HCT116 (cell line): ENCODE data around the gene ANKRD49. TPM values are rescaled to one million over a fixed set of nuclear protein-coding genes. Genes with fewer than 3 reads are reported as not detected.

Experiments
- ATAC-seq: fragments of 200-7000 bp; cut with Tn5 transposase; 2 replicates; pipeline ENCODE4 v1.9.1; 2020; ENCODE audit warnings: mild to moderate bottlenecking, moderate library complexity
- BruUV-seq: library from RNA; stranded (reverse); fragments of 400-500 nt; replicated peaks from 2 replicates; lab custom pipeline; 2021; lab: Mats Ljungman, UMichigan
- CTCF ChIA-PET: fragments of 300-600 bp; sonication (Branson Sonifier 250); formaldehyde crosslinking; loops from one replicate; lab custom pipeline; 2021; ENCODE audit warnings: antibody characterized with exemption; lab: Charles Lee
- POLR2A ChIA-PET: fragments of 300-600, 350-600 bp; sonication (Branson Sonifier 250); formaldehyde crosslinking; loops from one replicate; lab custom pipeline; 2021; ENCODE audit warnings: antibody characterized with exemption; lab: Charles Lee
- RAD21 ChIA-PET, 2 experiments: fragments of 300-600 bp; sonication (Branson Sonifier 250); formaldehyde crosslinking; loops; one replicate each; lab custom pipeline; 2023; ENCODE audit warnings: low total read pairs in 2 of 2; ENCODE audit not compliant: uncharacterized antibody in 2 of 2, unreplicated experiment in 2 of 2, low non-redundant PET in 1 of 2; lab: Charles Lee
- DNase-seq: peaks from one replicate; pipeline ENCODE4 v3.0.0-alpha.2; 2010; ENCODE audit warnings: low read depth, low spot score
- H2AFZ ChIP-seq: fragments of 200-600 bp; shearing (Covaris generic), sonication (generic); 2 replicates; pipeline ENCODE4 v1.6.1; 2017; ENCODE audit warnings: low read depth, mixed run types, mixed read lengths, antibody characterized with exemption, low read length; ENCODE audit not compliant: poor library complexity, severe bottlenecking
- H3K27ac ChIP-seq: 2 replicates; pipeline ENCODE4 v1.5.1; 2012; ENCODE audit warnings: low read depth, low read length
- H3K27me3 ChIP-seq: fragments of 200-600 bp; sonication (generic); 2 replicates; pipeline ENCODE4 v1.6.1; 2016; ENCODE audit warnings: mixed run types, low read length, mixed read lengths; ENCODE audit not compliant: insufficient read depth
- H3K36me3 ChIP-seq, 2 experiments: fragments of 200-500 bp in 1 of 2; fragments of 200-600 bp in 1 of 2; sonication (Bioruptor generic) in 1 of 2; sonication (generic) in 1 of 2; 2 replicates each; pipeline versions ENCODE4 v1.5.1 to v1.6.1; 2014 to 2016; ENCODE audit warnings: low read length in 2 of 2, inconsistent platforms in 1 of 2, mixed read lengths in 1 of 2, mixed run types in 1 of 2; ENCODE audit not compliant: insufficient read depth in 2 of 2, control insufficient read depth in 1 of 2
- H3K4me1 ChIP-seq, 2 experiments: fragments of 200-600 bp in 1 of 2; sonication (generic) in 1 of 2; 2 replicates each; pipeline versions ENCODE4 v1.5.1 to v1.6.1; 2012 to 2017; ENCODE audit warnings: low read length in 2 of 2, inconsistent platforms in 1 of 2, mild to moderate bottlenecking in 1 of 2, mixed read lengths in 1 of 2, mixed run types in 1 of 2, moderate library complexity in 1 of 2; ENCODE audit not compliant: insufficient read depth in 2 of 2, control insufficient read depth in 1 of 2
- H3K4me2 ChIP-seq: fragments of 200-600 bp; sonication (generic); 2 replicates; pipeline ENCODE4 v1.6.1; 2017; ENCODE audit warnings: mixed run types, low read length, mixed read lengths
- H3K4me3 ChIP-seq, 2 experiments: fragments of 200-600 bp in 1 of 2; sonication (generic) in 1 of 2; replicated peaks in 1 of 2; 2 replicates each; pipeline ENCODE4 v1.5.1; 2011 to 2016; ENCODE audit warnings: low read length in 2 of 2, control low read depth in 1 of 2, low read depth in 1 of 2, mild to moderate bottlenecking in 1 of 2, mixed read lengths in 1 of 2, mixed run types in 1 of 2
- H3K79me2 ChIP-seq: fragments of 200-600 bp; sonication (generic); 2 replicates; pipeline ENCODE4 v1.6.1; 2017; ENCODE audit warnings: mild to moderate bottlenecking, mixed run types, low read length, moderate library complexity, mixed read lengths; ENCODE audit not compliant: insufficient read depth
- H3K9ac ChIP-seq: fragments of 200-600 bp; sonication (generic); 2 replicates; pipeline ENCODE4 v1.6.1; 2016; ENCODE audit warnings: low read length, mixed read lengths
- H3K9me2 ChIP-seq: fragments of 200-600 bp; sonication (generic), shearing (Covaris generic); 2 replicates; pipeline ENCODE4 v1.6.1; 2017; ENCODE audit warnings: mixed run types, mild to moderate bottlenecking, moderate library complexity; ENCODE audit not compliant: insufficient read depth
- H3K9me3 ChIP-seq, 2 experiments: fragments of 200-500 bp in 1 of 2; fragments of 200-600 bp in 1 of 2; sonication (Bioruptor generic) in 1 of 2; sonication (generic) in 1 of 2; 2 replicates each; pipeline ENCODE4 v1.6.1; 2014 to 2017; ENCODE audit warnings: low read length in 2 of 2, mixed read lengths in 2 of 2, inconsistent platforms in 1 of 2, low read depth in 1 of 2, mild to moderate bottlenecking in 1 of 2, mixed run types in 1 of 2, moderate library complexity in 1 of 2; ENCODE audit not compliant: control insufficient read depth in 1 of 2, insufficient read depth in 1 of 2
- H4K20me1 ChIP-seq: fragments of 200-600 bp; sonication (generic), shearing (Covaris generic); 2 replicates; pipeline ENCODE4 v1.6.1; 2017; ENCODE audit warnings: mixed run types, mild to moderate bottlenecking, moderate library complexity; ENCODE audit not compliant: insufficient read depth
- ATF3 ChIP-seq: IDR thresholded peaks from 2 replicates; pipeline ENCODE4 v1.6.1; 2012
- CBX3 ChIP-seq: IDR thresholded peaks from 2 replicates; pipeline ENCODE4 v1.6.1; 2012; ENCODE audit warnings: low read depth
- ELF1 ChIP-seq: IDR thresholded peaks from 2 replicates; pipeline ENCODE4 v1.6.1; 2012; ENCODE audit warnings: low read depth, borderline replicate concordance
- EZH2 ChIP-seq: fragments of 200-600 bp; sonication (generic); IDR thresholded peaks from 2 replicates; pipeline ENCODE4 v1.6.1; 2017; ENCODE audit warnings: antibody characterized with exemption, mixed run types
- EZH2phosphoT487 ChIP-seq: fragments of 200-600 bp; IDR thresholded peaks from 2 replicates; pipeline ENCODE4 v1.6.1; 2018; ENCODE audit warnings: antibody characterized with exemption, borderline replicate concordance
- FOSL1 ChIP-seq: IDR thresholded peaks from 2 replicates; pipeline ENCODE4 v1.6.1; 2012; ENCODE audit warnings: low read depth
- JUND ChIP-seq: IDR thresholded peaks from 2 replicates; pipeline ENCODE4 v1.6.1; 2012
- SIN3A ChIP-seq: IDR thresholded peaks from 2 replicates; pipeline ENCODE4 v1.6.1; 2012; ENCODE audit warnings: low read depth
- SP1 ChIP-seq: IDR thresholded peaks from 2 replicates; pipeline ENCODE4 v1.6.1; 2012; ENCODE audit warnings: low read depth
- SRF ChIP-seq: IDR thresholded peaks from 2 replicates; pipeline ENCODE4 v1.6.1; 2012; ENCODE audit warnings: low read depth
- ZFX ChIP-seq: fragments of 450-650 bp; IDR thresholded peaks from 2 replicates; pipeline ENCODE4 v1.6.1; 2017
- ZNF274 ChIP-seq: fragments of 200-500 bp; sonication (Bioruptor generic); IDR thresholded peaks from 2 replicates; pipeline ENCODE4 v1.6.1; 2014; ENCODE audit warnings: mild to moderate bottlenecking, low read depth, low read length, inconsistent platforms
- intact Hi-C: fragments of 100-400 bp; cut with micrococcal nuclease; formaldehyde crosslinking; loops from 2 replicates; pipeline ENCODE4 v1.10.0; 2022
- total RNA-seq: library from RNA; stranded (reverse); gene quantifications from one replicate; pipeline ENCODE4 v1.2.1, GENCODE V29; 2021; ENCODE audit not compliant: unreplicated experiment

The ANKRD49 gene
- total RNA-seq, 1 experiment from 2014 or later, result 8.2 TPM

GRCh38 chr11:94494126-94494680 lies 419 bp downstream of the ANKRD49 start:
- peaks cover 3 to 6% of the 10 kb centered on the region in 2 experiments; a peak in 3 of 4 replicates for H3K4me1 ChIP-seq
- H3K27ac ChIP-seq, result peak overlapping the region; percentile 31; the same call in 1 of the 2 replicates
- H3K9me2 ChIP-seq, result no peaks in the 10 kb centered on the region
- no peak for TF ChIP-seq SRF
- peak; percentile 78 for TF ChIP-seq ZFX
- peak; percentile 16 for TF ChIP-seq ELF1
- TF ChIP-seq CBX3, result 0 out of 2 replicates have a peak, but pooled peaks have one; percentile 7
- TF ChIP-seq EZH2, result no peak
- peaks cover 5 to 9% of the 10 kb centered on the region in 2 experiments; a peak in 2 of 4 replicates for H3K36me3 ChIP-seq
- no peak overlapping the region for H2AFZ ChIP-seq
- ATAC-seq, result peak; percentile 68
- ChIA-PET POLR2A (no interaction called here), RAD21 (no interaction called here), CTCF (interaction anchor here (0.8 to 1.9 kb wide), 3 partner anchors 11 to 599 kb away, joined by 3 to 7 read pairs (median 7); no protein-coding TSS in a partner anchor)
- no peak for DNase-seq
- H3K4me2 ChIP-seq, result peak overlapping the region; percentile 89
- BruUV-seq, result TSS peak; percentile 67
- no peaks in the 10 kb centered on the region for H4K20me1 ChIP-seq
- H3K79me2 ChIP-seq, result peaks cover 36% of the 10 kb centered on the region
- H3K9ac ChIP-seq, result peak overlapping the region; percentile 78
- no peaks in the 10 kb centered on the region for H3K27me3 ChIP-seq
- peak overlapping the region; percentile 77 to 79 for H3K4me3 ChIP-seq
- intact Hi-C loops, result no loop called here
- no peaks in the 10 kb centered on the region for H3K9me3 ChIP-seq

GRCh38 chr11:94500181-94500580 lies 6.4 kb downstream of the ANKRD49 start:
- BruUV-seq, result no TSS peak
- Histone ChIP-seq H3K9ac (no peak overlapping the region), H3K27me3 (no peaks in the 10 kb centered on the region), H2AFZ (no peak overlapping the region), H3K27ac (no peak overlapping the region), H3K36me3 (peaks cover 0 to 7% of the 10 kb centered on the region in 2 experiments; a peak in 1 of 4 replicates), H3K4me2 (no peak overlapping the region), H3K9me3 (no peaks in the 10 kb centered on the region), H3K4me3 (no peak overlapping the region), H3K4me1 (no peaks in the 10 kb centered on the region), H4K20me1 (no peaks in the 10 kb centered on the region), H3K9me2 (no peaks in the 10 kb centered on the region), H3K79me2 (0 out of 2 replicates have a peak, but pooled peaks cover under 1% of the 10 kb centered on the region)
- TF ChIP-seq EZH2phosphoT487 (no peak), ATF3 (no peak), SP1 (no peak), SRF (no peak), JUND (no peak), ELF1 (no peak), FOSL1 (no peak), SIN3A (no peak), ZNF274 (no peak)
- intact Hi-C loops, result loop anchor here (10.0 kb wide), 3 partner anchors 575 to 1555 kb away; no protein-coding TSS in a partner anchor
- POLR2A ChIA-PET, result no interaction called here
- DNase-seq, result no peak
- CTCF ChIA-PET, result no interaction called here
- ATAC-seq, result no peak
- RAD21 ChIA-PET, result no interaction called here
